GM21360 (cell line): Measurements from ENCODE around the gene PHRF1.

Source experiments
- ATAC-seq: cut with Tn5 transposase; IDR thresholded peaks from one replicate; pipeline ENCODE4 v1.9.1; 2021; ENCODE audit warnings: mild to moderate bottlenecking, moderate library complexity; ENCODE audit not compliant: unreplicated experiment

The PHRF1 gene

GRCh38 chr11:537622-538430 lies 38.4 kb upstream of the PHRF1 start:
- no peak for ATAC-seq

- no peak for ATAC-seq
Observed at GRCh38 chr11:538431-539051, 37.7 kb upstream of the PHRF1 start.

GRCh38 chr11:539971-540481 lies 36.2 kb upstream of the PHRF1 start:
- no peak for ATAC-seq

- no peak for ATAC-seq
Observed at GRCh38 chr11:540583-541432, 35.5 kb upstream of the PHRF1 start.

- no peak for ATAC-seq
Observed at GRCh38 chr11:541433-541885, 34.8 kb upstream of the PHRF1 start.

GRCh38 chr11:544817-545166 lies 31.5 kb upstream of the PHRF1 start:
- no peak for ATAC-seq

- ATAC-seq = no peak
Observed at GRCh38 chr11:545171-545570, 31.1 kb upstream of the PHRF1 start.

GRCh38 chr11:548700-549603 lies 27.3 kb upstream of the PHRF1 start:
- ATAC-seq = no peak

GRCh38 chr11:550021-550745 lies 26.1 kb upstream of the PHRF1 start:
- ATAC-seq = no peak

GRCh38 chr11:550746-551085 lies 25.6 kb upstream of the PHRF1 start:
- no peak for ATAC-seq

GRCh38 chr11:551131-551530 lies 25.1 kb upstream of the PHRF1 start:
- ATAC-seq = no peak

GRCh38 chr11:551596-551995 lies 24.7 kb upstream of the PHRF1 start:
- no peak for ATAC-seq

- no peak for ATAC-seq
Observed at GRCh38 chr11:553083-553987, 22.9 kb upstream of the PHRF1 start.

- no peak for ATAC-seq
Observed at GRCh38 chr11:553988-554340, 22.3 kb upstream of the PHRF1 start.

GRCh38 chr11:554428-555226 lies 21.6 kb upstream of the PHRF1 start:
- no peak for ATAC-seq

GRCh38 chr11:555227-555779 lies 21.0 kb upstream of the PHRF1 start:
- no peak for ATAC-seq

- no peak for ATAC-seq
Observed at GRCh38 chr11:555780-556661, 20.2 kb upstream of the PHRF1 start.
